GM18858 (cell line): ENCODE measurements around the gene NTM.
A peak's percentile ranks its signal among the peaks of the same experiment; 100 is the strongest.

Source experiments
- ATAC-seq: cut with Tn5 transposase; IDR thresholded peaks from one replicate; pipeline ENCODE4 v1.9.1; 2021; ENCODE audit not compliant: unreplicated experiment

The NTM gene

DNA sequence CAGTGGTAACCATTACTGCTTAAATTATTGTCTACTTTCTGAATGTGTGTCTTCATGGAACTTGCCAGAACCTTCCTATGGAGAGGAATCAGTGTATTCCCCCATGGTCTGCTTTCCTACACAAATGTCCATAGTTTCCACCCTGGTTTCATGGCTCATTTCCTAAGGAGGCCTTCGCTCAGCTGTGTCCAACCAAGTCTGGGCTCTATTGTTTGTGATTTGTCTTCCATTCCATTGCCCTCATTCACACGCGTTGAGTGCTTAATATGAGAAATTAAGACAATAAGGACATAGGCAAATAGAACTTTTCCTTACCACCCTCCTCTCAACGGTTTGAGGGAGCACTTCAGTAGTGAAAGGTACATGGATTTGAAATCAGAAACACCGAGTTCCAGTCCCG is 510.6 kb downstream of the NTM start:
- ATAC-seq = no peak

DNA sequence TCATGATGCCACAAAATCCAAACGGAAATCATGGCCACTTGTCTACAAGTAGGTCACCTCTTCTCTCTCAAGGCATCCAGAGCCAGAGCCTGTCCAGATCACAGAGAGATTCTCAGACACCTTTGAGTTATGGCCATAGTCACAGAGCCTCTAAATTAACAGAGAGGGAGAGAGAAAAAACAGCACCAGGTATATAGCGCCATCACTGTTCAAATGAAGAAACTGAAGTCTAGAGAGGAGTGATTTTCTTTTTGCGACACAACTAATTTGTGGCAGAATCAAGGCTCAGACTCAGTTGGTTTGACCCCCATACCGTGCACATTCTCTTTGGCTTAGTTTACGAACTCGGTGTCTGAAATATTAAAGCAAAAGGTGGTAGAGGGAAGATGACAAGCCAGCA is 512.9 kb downstream of the NTM start:
- ATAC-seq = no peak

DNA sequence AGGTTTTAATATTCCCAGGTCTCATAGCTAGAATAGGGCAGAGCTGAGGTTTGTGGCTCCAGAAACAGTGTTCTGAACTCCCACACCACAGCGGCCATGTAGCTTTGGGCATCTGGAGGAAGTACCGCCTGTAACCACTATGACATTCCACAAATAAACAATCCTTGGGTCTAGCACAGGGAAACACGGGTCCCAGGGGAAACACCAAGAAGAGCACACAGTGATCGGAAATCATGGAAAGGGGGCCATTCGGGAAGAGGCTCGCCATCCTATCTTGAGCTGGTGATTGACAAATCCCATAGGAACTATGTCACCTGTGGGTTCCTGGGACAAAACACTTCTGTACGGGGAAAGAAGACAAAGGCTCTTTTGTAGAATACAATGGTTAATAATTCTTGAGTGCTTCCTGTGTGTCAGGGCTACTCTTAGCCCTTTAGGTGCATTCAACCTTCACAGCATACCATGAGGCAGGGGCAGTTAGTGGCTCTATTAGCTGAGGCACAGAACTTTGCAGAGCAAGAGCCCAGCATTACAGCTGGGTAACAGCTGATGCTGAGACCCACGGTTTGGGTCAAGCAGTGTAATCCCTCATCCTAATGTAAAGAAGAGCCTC is 514.2 kb downstream of the NTM start:
- peak; percentile 45 for ATAC-seq

DNA sequence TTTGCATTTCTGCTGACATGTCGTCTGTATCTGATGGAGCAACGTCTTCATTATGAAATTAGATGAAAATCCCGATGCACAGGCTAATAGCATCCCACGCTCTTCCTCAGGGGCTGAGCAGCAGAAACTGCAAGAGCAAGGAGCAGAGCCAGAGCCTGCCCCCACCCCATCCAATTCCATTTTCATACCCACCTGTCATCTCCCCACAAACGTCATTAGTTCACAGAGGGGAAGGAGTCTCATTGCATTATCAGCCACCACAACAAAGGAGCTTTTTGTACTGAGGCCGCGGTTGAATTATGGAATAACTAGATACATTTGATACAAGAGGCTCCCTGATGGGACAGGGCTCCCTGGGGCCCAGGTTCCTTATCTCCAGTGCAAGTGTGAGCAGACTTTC is 515.0 kb downstream of the NTM start:
- no peak for ATAC-seq

GRCh38 chr11:131886201-131886600 is 515.8 kb downstream of the NTM start:
- no peak for ATAC-seq

- no peak for ATAC-seq
Measured at GRCh38 chr11:131888230-131888855, 517.9 kb downstream of the NTM start.

DNA sequence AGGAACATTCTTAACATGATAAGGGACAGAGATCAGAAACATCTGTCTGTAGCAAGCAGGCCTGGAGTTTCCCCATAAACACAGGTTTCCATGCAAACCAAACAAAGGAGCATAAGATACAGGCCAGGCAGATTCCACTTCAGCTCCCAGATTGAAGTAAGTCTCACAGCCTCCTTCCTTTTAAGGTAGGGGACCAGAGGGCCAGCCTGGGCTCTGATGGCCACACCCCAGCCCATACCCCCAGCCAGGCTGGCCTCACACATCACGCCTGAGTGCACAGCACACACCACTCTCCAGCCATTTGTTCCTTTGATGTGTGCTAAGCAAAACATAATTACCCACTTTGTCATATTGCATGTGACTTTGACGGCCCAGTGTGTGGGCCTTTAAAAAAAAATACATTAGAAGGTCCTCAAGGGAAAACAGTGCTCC is 518.7 kb downstream of the NTM start:
- ATAC-seq = peak; percentile 34

DNA sequence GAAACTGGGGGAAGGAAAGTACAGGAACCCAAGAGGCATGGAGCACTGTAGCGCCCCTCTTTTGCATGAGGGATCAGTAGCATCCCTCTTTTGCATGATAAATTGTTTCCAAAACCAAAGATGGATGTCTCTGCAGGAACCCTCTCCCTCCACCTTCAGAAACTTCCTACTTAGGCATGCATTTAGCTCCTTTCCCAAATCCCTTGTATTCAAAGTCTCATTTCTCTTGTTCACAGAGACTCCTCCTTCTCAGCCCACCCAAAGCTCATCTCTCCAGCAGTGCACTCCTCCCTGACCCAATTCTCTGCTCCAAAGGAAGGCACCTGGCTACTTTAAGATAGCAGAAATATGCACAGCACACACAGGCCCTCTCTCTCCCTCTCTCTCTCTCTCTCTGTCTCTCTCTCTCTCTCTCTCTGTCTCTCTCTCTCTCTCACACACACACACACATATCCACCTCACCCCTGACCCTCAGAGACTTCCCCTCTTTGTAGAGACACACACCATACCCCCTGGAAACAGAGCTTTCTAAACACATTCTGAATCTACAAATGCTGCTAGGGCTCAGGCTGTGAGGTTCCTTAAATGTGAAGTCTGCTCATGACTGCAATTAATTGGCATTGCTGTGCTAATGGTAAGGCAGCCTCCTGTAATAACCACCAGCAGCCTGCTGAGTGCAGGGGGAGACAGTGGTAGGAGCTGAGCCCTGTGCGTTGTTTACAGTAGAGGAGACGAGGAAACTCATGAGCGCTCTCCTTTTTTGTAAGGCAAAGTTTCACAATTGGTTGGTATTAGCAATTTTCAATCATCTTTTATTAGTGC is 519.6 kb downstream of the NTM start:
- no peak for ATAC-seq

DNA sequence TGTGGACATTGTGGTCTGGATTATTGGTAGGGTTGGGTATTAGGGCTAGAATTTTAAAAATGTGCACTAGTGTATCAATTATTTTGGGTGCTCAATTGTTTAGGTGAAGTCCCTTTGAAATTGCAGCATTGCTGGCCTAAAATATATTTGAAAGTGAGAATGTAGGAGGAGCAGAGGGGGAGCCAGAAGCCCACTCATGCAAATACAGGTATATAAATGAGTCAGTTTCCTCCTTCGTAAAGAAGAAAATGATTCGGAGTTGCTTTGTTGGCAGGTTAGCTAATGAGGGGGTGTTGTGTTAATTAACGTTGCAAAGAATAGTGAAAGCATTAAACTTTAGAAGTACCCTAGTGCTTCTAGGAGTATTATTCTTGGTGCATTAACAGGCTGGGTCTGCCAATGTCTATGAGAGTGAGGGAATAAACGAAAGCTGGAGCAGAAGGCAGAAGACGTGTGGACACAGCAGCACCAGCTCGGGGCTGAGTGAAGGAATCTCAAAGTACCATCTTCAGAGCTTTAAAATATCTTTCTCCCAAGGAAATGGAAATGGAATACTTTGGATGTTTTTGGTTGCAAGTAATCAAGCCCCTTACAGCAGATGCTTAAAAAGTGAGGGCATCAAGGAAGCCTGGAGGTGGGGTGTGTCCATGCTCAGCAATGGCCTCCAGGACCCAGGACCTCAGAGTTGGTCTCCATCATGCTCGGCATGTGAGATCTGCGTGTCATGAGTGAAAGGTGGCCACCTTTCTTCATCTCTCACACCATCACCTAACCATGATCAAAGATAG is 522.9 kb downstream of the NTM start:
- ATAC-seq = peak; percentile 92

DNA sequence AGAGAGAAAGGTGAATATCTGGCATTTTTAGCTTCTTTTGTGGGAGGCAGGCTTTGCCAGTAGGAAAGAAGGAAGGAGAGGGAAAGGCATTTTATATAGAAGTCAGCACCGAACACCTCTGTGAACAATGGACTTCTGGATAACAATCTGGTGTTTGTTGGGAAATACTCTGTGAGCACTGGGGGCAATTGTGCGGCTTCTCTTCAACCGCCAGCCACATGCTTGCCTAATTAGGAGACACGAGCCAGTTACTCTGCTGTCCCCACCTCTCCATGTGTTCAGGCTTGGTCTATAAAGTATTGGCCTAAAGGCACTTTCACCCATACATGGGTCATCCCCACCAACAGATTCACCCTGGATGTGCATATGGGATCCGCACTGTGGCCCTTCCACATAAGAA is 523.6 kb downstream of the NTM start:
- no peak for ATAC-seq

GRCh38 chr11:131894615-131895544 is 524.5 kb downstream of the NTM start:
- no peak for ATAC-seq

- no peak for ATAC-seq
Measured at GRCh38 chr11:131895865-131896264, 525.5 kb downstream of the NTM start.

DNA sequence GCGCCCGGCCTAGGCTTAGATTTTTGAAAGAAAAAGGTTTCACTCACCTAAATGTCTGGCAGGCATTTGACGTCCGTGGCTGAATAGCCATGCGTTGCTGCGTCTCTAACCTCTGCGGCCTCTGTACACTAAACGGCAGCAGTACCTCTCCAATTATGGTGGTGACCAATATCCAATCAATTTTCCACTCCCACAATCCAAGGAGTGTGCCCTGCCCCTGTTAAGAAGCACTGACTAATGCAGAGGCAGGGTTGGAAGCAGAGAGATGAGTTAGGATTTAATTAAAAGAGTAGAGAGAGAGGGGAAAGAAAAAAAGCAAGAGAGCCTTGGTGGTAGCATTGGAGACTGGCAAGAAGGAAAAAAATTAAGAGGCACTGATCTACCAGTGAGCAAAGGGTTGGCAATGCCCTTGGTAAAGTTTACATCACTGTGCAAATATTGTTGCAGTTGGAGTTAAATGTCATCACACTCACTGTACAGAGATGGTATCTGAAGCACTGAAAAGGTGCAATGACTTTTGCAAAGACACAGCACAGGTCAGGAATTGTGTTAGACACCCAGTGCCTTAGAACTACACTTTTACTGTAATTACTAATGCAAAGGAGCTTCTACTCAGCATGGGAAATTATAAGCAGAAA is 526.7 kb downstream of the NTM start:
- ATAC-seq = no peak

GRCh38 chr11:131897956-131898355 is 527.5 kb downstream of the NTM start:
- ATAC-seq = no peak

- ATAC-seq = no peak
Measured at GRCh38 chr11:131898949-131899348, 528.5 kb downstream of the NTM start.

DNA sequence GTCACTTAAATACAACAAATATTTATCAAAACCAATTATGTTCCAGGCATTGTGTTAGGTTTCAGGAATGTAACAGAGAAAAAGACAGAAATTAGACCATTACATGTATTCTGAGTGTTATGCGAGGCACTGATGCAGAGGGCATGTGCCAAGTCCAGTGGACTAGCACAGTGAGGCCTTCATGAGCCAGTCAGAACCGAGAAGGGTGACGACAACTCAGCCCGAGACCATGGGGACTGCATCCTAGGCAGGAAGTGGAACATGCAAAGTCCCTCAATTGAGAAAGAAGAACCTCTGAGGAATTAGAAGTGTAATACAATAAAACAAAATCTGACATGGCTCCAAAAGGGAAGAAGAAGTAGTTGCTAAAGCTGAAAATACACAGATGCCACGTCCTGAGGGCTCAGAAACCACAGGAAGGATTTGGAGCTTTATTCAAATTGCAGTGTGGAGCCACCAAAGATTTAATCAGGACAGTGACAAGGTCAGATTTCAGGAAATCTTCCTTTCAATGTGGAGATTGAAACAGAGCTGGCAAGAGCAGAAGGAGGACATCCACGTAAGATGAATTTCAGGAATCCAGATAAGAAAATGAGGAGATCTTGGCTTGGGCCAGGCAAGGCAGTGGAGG is 529.6 kb downstream of the NTM start:
- ATAC-seq = no peak

DNA sequence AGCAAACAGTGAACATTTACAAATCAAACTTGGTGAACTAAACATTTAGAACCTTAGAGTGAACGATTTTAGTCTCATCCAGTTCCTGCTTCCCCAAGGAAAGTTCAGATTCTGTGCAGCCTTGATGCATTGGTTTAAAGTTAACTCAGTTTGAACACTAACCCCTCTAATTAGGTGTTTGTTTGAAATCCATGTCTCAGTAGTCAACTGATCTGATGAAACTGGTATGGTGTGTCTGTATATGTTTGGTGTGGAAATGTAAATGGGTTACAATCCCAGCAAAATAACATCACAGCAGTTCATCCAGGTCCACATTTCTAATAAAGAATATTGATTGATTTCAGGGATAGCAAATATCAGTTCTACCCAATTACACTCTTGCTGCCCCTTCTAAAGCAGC is 532.0 kb downstream of the NTM start:
- ATAC-seq = no peak

GRCh38 chr11:131903074-131903473 is 532.7 kb downstream of the NTM start:
- no peak for ATAC-seq

GRCh38 chr11:131904756-131905155 is 534.3 kb downstream of the NTM start:
- ATAC-seq = no peak
